ENCODE results near the gene NUDCD3. TPM values are rescaled to one million over a fixed set of nuclear protein-coding genes. Genes with fewer than 3 reads are reported as not detected.

NUDCD3 gene
- total RNA-seq, 1 experiment from 2014 or later: 94.6 TPM

DNA sequence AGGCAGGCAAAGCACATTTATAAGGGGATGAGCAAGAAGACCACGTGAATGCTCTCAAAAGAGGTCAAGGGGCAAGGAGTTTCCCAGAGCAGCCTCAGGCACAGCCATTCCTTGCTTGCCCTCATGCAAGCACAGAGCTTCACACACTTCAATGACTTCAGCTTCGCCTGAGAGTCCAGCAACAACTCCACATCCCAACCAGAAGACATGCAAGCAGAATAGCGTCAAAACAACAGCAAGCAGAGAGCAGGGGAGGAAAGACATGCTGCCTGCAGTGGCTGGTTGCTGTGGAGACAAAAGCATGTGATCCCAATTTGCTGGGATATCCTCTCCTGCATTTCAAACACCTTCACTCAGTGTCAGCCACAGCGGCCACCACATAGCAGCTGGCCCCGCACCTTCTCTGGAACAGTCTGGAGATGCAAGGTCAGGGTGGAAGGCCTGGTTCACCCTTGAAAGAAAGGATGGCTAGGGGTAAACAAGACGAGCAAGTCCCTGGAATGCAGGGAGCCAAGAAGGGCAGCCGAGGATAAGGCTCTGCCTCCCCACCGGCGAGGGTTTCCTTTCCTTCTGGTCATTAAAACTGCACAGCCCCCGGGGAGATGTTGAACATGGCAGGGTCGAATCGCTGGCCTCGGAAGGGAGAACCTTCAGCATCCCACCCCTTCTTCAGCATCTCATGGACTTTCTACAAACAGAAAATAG is 104.9 kb downstream of the NUDCD3 start:
- no TSS peak for BruUV-seq (replicated peaks)
- TF ChIP-seq FOSL1 (IDR thresholded peaks at IDR 0.05; ENCODE audit: low read depth) (no peak), POLR2AphosphoS5 (IDR thresholded peaks at IDR 0.05; ENCODE audit: low read depth, low read length) (no peak), SRF (IDR thresholded peaks at IDR 0.05; ENCODE audit: low read depth) (no peak), CEBPB (IDR thresholded peaks at IDR 0.05; ENCODE audit: low read depth) (no peak), POLR2A (IDR thresholded peaks at IDR 0.05; ENCODE audit: borderline replicate concordance, extremely low read depth, insufficient read depth, insufficient read length) (no peak), SIN3A (IDR thresholded peaks at IDR 0.05; ENCODE audit: low read depth) (no peak), CBX3 (IDR thresholded peaks at IDR 0.05; ENCODE audit: low read depth) (no peak), EZH2phosphoT487 (IDR thresholded peaks at IDR 0.05; ENCODE audit: borderline replicate concordance) (no peak), JUND (IDR thresholded peaks at IDR 0.05) (no peak), TCF7L2 (IDR thresholded peaks at IDR 0.05; ENCODE audit: borderline replicate concordance, extremely low read depth, insufficient read depth, insufficient read length) (no peak), ZFX (IDR thresholded peaks at IDR 0.05) (no peak), EGR1 (IDR thresholded peaks at IDR 0.05; ENCODE audit: low read depth) (no peak), ELF1 (IDR thresholded peaks at IDR 0.05; ENCODE audit: borderline replicate concordance, low read depth) (no peak), YY1 (IDR thresholded peaks at IDR 0.05; ENCODE audit: extremely low read depth, insufficient replicate concordance, low read depth, low read length) (no peak), ZNF274 (IDR thresholded peaks at IDR 0.05; ENCODE audit: low read depth, low read length) (no peak)
- TF ChIP-seq, protein P1, sequence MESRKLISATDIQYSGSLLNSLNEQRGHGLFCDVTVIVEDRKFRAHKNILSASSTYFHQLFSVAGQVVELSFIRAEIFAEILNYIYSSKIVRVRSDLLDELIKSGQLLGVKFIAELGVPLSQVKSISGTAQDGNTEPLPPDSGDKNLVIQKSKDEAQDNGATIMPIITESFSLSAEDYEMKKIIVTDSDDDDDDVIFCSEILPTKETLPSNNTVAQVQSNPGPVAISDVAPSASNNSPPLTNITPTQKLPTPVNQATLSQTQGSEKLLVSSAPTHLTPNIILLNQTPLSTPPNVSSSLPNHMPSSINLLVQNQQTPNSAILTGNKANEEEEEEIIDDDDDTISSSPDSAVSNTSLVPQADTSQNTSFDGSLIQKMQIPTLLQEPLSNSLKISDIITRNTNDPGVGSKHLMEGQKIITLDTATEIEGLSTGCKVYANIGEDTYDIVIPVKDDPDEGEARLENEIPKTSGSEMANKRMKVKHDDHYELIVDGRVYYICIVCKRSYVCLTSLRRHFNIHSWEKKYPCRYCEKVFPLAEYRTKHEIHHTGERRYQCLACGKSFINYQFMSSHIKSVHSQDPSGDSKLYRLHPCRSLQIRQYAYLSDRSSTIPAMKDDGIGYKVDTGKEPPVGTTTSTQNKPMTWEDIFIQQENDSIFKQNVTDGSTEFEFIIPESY (IDR thresholded peaks at IDR 0.05; ENCODE audit: extremely low read depth, insufficient replicate concordance, low read length): no peak
- TF ChIP-seq, protein P2, sequence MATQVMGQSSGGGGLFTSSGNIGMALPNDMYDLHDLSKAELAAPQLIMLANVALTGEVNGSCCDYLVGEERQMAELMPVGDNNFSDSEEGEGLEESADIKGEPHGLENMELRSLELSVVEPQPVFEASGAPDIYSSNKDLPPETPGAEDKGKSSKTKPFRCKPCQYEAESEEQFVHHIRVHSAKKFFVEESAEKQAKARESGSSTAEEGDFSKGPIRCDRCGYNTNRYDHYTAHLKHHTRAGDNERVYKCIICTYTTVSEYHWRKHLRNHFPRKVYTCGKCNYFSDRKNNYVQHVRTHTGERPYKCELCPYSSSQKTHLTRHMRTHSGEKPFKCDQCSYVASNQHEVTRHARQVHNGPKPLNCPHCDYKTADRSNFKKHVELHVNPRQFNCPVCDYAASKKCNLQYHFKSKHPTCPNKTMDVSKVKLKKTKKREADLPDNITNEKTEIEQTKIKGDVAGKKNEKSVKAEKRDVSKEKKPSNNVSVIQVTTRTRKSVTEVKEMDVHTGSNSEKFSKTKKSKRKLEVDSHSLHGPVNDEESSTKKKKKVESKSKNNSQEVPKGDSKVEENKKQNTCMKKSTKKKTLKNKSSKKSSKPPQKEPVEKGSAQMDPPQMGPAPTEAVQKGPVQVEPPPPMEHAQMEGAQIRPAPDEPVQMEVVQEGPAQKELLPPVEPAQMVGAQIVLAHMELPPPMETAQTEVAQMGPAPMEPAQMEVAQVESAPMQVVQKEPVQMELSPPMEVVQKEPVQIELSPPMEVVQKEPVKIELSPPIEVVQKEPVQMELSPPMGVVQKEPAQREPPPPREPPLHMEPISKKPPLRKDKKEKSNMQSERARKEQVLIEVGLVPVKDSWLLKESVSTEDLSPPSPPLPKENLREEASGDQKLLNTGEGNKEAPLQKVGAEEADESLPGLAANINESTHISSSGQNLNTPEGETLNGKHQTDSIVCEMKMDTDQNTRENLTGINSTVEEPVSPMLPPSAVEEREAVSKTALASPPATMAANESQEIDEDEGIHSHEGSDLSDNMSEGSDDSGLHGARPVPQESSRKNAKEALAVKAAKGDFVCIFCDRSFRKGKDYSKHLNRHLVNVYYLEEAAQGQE (IDR thresholded peaks at IDR 0.05; ENCODE audit: low read depth): no peak
- TF ChIP-seq, protein P3, sequence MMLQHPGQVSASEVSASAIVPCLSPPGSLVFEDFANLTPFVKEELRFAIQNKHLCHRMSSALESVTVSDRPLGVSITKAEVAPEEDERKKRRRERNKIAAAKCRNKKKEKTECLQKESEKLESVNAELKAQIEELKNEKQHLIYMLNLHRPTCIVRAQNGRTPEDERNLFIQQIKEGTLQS (IDR thresholded peaks at IDR 0.05): no peak
- TF ChIP-seq, protein P4, sequence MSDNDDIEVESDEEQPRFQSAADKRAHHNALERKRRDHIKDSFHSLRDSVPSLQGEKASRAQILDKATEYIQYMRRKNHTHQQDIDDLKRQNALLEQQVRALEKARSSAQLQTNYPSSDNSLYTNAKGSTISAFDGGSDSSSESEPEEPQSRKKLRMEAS (IDR thresholded peaks at IDR 0.05): no peak
- H3K4me3 ChIP-seq (replicated peaks in 1 of 2; ENCODE audit: low read depth in 1 of 2, low read length in 2 of 2): no peak overlapping the region
- peaks cover 6 to 11% of the 10 kb centered on the region in 2 experiments; a peak in 2 of 4 replicates for H3K36me3 ChIP-seq (ENCODE audit: control insufficient read depth in 1 of 2, insufficient read depth in 2 of 2, low read length in 2 of 2)
- H2AFZ ChIP-seq (ENCODE audit: low read depth, low read length, poor library complexity, severe bottlenecking): no peak overlapping the region
- no peaks in the 10 kb centered on the region for H3K4me1 ChIP-seq (ENCODE audit: control insufficient read depth in 1 of 2, insufficient read depth in 2 of 2, low read length in 2 of 2)
- no peaks in the 10 kb centered on the region for H3K27me3 ChIP-seq (ENCODE audit: insufficient read depth, low read length)
- no peaks in the 10 kb centered on the region for H4K20me1 ChIP-seq (ENCODE audit: insufficient read depth)
- ChIA-PET CTCF (no interaction called here), POLR2A (no interaction called here), RAD21 (ENCODE audit: low non-redundant PET in 1 of 2, low total read pairs in 2 of 2, uncharacterized antibody in 2 of 2, unreplicated experiment in 2 of 2) (no interaction called here)
- ATAC-seq: no peak
- H3K9me3 ChIP-seq (ENCODE audit: control insufficient read depth in 1 of 2, insufficient read depth in 1 of 2, low read depth in 1 of 2, low read length in 2 of 2): no peaks in the 10 kb centered on the region
- no peak overlapping the region for H3K27ac ChIP-seq (ENCODE audit: low read depth, low read length)
- no peak overlapping the region for H3K4me2 ChIP-seq (ENCODE audit: low read length)
- intact Hi-C loops (cut with micrococcal nuclease): no loop called here
- H3K79me2 ChIP-seq (ENCODE audit: insufficient read depth, low read length): no peaks in the 10 kb centered on the region
- no peak overlapping the region for H3K9ac ChIP-seq (ENCODE audit: low read length)
- DNase-seq (ENCODE audit: low read depth, low spot score): no peak
- H3K9me2 ChIP-seq (ENCODE audit: insufficient read depth): no peaks in the 10 kb centered on the region
